ENCODE data around the gene KIF21A.

DNA sequence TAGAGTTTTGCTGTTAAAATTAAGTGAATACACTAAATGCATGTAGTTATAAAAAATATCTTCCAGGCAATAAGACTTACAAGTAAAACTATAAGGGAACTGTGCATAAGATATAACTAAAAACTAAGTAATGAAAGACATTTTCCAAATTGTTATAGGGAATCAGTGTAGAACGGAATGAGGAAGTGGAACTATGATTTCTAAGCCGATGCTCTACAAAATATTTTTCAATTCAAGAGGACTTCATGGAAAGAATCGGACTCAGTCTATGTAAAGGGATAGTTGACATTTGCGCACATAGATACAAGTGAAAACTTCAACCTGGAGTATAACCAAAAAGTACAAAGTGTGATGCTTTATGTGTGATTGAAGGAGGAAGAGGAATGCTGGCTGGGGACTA lies 40.1 kb upstream of the KIF21A start:
- no peak for TF ChIP-seq POLR2A (IDR thresholded peaks at IDR 0.05)
- TF ChIP-seq, protein P1, sequence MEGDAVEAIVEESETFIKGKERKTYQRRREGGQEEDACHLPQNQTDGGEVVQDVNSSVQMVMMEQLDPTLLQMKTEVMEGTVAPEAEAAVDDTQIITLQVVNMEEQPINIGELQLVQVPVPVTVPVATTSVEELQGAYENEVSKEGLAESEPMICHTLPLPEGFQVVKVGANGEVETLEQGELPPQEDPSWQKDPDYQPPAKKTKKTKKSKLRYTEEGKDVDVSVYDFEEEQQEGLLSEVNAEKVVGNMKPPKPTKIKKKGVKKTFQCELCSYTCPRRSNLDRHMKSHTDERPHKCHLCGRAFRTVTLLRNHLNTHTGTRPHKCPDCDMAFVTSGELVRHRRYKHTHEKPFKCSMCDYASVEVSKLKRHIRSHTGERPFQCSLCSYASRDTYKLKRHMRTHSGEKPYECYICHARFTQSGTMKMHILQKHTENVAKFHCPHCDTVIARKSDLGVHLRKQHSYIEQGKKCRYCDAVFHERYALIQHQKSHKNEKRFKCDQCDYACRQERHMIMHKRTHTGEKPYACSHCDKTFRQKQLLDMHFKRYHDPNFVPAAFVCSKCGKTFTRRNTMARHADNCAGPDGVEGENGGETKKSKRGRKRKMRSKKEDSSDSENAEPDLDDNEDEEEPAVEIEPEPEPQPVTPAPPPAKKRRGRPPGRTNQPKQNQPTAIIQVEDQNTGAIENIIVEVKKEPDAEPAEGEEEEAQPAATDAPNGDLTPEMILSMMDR (IDR thresholded peaks at IDR 0.05), result no peak
